WTC11 (cell line): ENCODE results near the gene OR4D11. TPM values are rescaled to one million over a fixed set of nuclear protein-coding genes. Genes with fewer than 3 reads are reported as not detected.
A peak's percentile ranks its signal among the peaks of the same experiment; 100 is the strongest.

ENCODE experiments used
- ATAC-seq: fragments of 200-7000 bp; cut with Tn5 transposase; 2 replicates; pipeline ENCODE4 v1.10.0; 2021; ENCODE audit warnings: mild to moderate bottlenecking, moderate library complexity
- CTCF ChIA-PET: fragments of 300-600 bp; sonication (Branson Sonifier 250); formaldehyde crosslinking; loops from one replicate; lab custom pipeline; 2021; ENCODE audit warnings: antibody characterized with exemption; lab: Charles Lee
- POLR2A ChIA-PET: fragments of 350-600 bp; sonication (Branson Sonifier 250); formaldehyde crosslinking; loops from one replicate; lab custom pipeline; 2021; ENCODE audit warnings: antibody characterized with exemption; lab: Charles Lee
- DNase-seq: peaks from one replicate; pipeline ENCODE4 v3.0.0; 2021; ENCODE audit warnings: low spot score
- H3K27ac Mint-ChIP-seq: 2 replicates; pipeline ENCODE4 v1.8.0; 2021; ENCODE audit warnings: mixed read lengths
- H3K27me3 Mint-ChIP-seq: 2 replicates; pipeline ENCODE4 v1.8.0; 2021; ENCODE audit warnings: low read depth, mild to moderate bottlenecking, moderate library complexity, mixed read lengths
- H3K36me3 Mint-ChIP-seq: 2 replicates; pipeline ENCODE4 v1.8.0; 2021; ENCODE audit warnings: mixed read lengths
- H3K4me1 Mint-ChIP-seq: 2 replicates; pipeline ENCODE4 v1.8.0; 2022; ENCODE audit warnings: mixed read lengths
- H3K4me3 Mint-ChIP-seq: 2 replicates; pipeline ENCODE4 v1.8.0; 2021; ENCODE audit warnings: mild to moderate bottlenecking, moderate library complexity, mixed read lengths
- H3K9me3 Mint-ChIP-seq: 2 replicates; pipeline ENCODE4 v1.8.0; 2021; ENCODE audit warnings: mixed read lengths
- ATF1 ChIP-seq: sonication (generic); formaldehyde crosslinking; IDR thresholded peaks from 2 replicates; pipeline ENCODE4 v1.8.1; 2023; ENCODE audit warnings: mild to moderate bottlenecking, moderate library complexity, missing genetic modification reagents
- CREB1 ChIP-seq: sonication (generic); formaldehyde crosslinking; IDR thresholded peaks from 2 replicates; pipeline ENCODE4 v1.8.0; 2023; ENCODE audit warnings: mild to moderate bottlenecking, missing genetic modification reagents
- E2F1 ChIP-seq: sonication (generic); formaldehyde crosslinking; IDR thresholded peaks from 2 replicates; pipeline ENCODE4 v1.8.0; 2022; ENCODE audit warnings: mild to moderate bottlenecking, missing genetic modification reagents
- ETV6 ChIP-seq: sonication (generic); formaldehyde crosslinking; IDR thresholded peaks from 2 replicates; pipeline ENCODE4 v1.8.1; 2022; ENCODE audit warnings: mild to moderate bottlenecking, missing genetic modification reagents
- FOXJ3 ChIP-seq: sonication (generic); formaldehyde crosslinking; IDR thresholded peaks from 2 replicates; pipeline ENCODE4 v1.9.0; 2021; ENCODE audit warnings: missing genetic modification reagents, mild to moderate bottlenecking, borderline replicate concordance
- KAT7 ChIP-seq: sonication (generic); formaldehyde crosslinking; IDR thresholded peaks from 2 replicates; pipeline ENCODE4 v1.8.1; 2023; ENCODE audit warnings: missing genetic modification reagents, mild to moderate bottlenecking, borderline replicate concordance
- MAX ChIP-seq: sonication (generic); formaldehyde crosslinking; IDR thresholded peaks from 2 replicates; pipeline ENCODE4 v1.8.0; 2022; ENCODE audit warnings: mild to moderate bottlenecking, missing genetic modification reagents
- TCF7 ChIP-seq: sonication (generic); formaldehyde crosslinking; IDR thresholded peaks from 2 replicates; pipeline ENCODE4 v1.8.0; 2022; ENCODE audit warnings: mild to moderate bottlenecking, low read depth, missing genetic modification reagents, moderate library complexity
- ZBTB43 ChIP-seq: sonication (generic); formaldehyde crosslinking; IDR thresholded peaks from 2 replicates; pipeline ENCODE4 v1.8.1; 2023; ENCODE audit warnings: mild to moderate bottlenecking, missing genetic modification reagents
- ZMAT4 ChIP-seq: fragments of 250-450 bp; sonication (Bioruptor Pico); IDR thresholded peaks from 2 replicates; pipeline ENCODE4 v1.9.0; 2021; ENCODE audit warnings: mild to moderate bottlenecking
- ZNF232 ChIP-seq: sonication (generic); formaldehyde crosslinking; IDR thresholded peaks from 2 replicates; pipeline ENCODE4 v1.8.0; 2022; ENCODE audit warnings: mild to moderate bottlenecking, missing genetic modification reagents
- ZNF396 ChIP-seq: fragments of 250-450 bp; sonication (Bioruptor Pico); IDR thresholded peaks from 2 replicates; pipeline ENCODE4 v1.8.0; 2021; ENCODE audit warnings: mild to moderate bottlenecking, moderate library complexity, borderline replicate concordance
- ZNF425 ChIP-seq: fragments of 250-450 bp; sonication (Bioruptor Pico); conservative IDR thresholded peaks from 2 replicates; pipeline ENCODE4 v1.9.0; 2021; ENCODE audit warnings: mild to moderate bottlenecking
- ZNF512 ChIP-seq: sonication (generic); formaldehyde crosslinking; IDR thresholded peaks from 2 replicates; pipeline ENCODE4 v1.8.1; 2022; ENCODE audit warnings: missing genetic modification reagents, borderline replicate concordance
- total RNA-seq: library from RNA; stranded (reverse); gene quantifications from 3 replicates; pipeline ENCODE4 v1.2.3, GENCODE V29; 2021
- TF ChIP-seq, protein P1 (sequence below): fragments of 250-450 bp; sonication (Bioruptor Pico); IDR thresholded peaks from 2 replicates; pipeline ENCODE4 v1.8.0; 2021; ENCODE audit warnings: mild to moderate bottlenecking
- TF ChIP-seq, protein P2 (sequence below): sonication (generic); formaldehyde crosslinking; IDR thresholded peaks from 2 replicates; pipeline ENCODE4 v1.8.1; 2022; ENCODE audit warnings: low read depth, missing genetic modification reagents, borderline replicate concordance

Gene OR4D11
- total RNA-seq, 1 experiment from 2014 or later: not detected

- TF ChIP-seq ZNF425 (no peak), ZBTB43 (CRISPR knock-in tag) (no peak)
These were observed 17.4 kb downstream of the OR4D11 start (continued) for GRCh38 chr11:59520741-59521140.

GRCh38 chr11:59523541-59523940 lies 20.2 kb downstream of the OR4D11 start:
- POLR2A ChIA-PET: no interaction called here
- H3K36me3 Mint-ChIP-seq: no peaks in the 10 kb centered on the region
- no peak for TF ChIP-seq ZMAT4
- no peak for TF ChIP-seq E2F1 (CRISPR knock-in tag)
- no peak for TF ChIP-seq ZNF232
- no peak for TF ChIP-seq ZNF396 (CRISPR knock-in tag)
- no peak for TF ChIP-seq ZNF512
- TF ChIP-seq ATF1 (CRISPR knock-in tag): no peak
- no peak for TF ChIP-seq MAX
- TF ChIP-seq, protein P1, sequence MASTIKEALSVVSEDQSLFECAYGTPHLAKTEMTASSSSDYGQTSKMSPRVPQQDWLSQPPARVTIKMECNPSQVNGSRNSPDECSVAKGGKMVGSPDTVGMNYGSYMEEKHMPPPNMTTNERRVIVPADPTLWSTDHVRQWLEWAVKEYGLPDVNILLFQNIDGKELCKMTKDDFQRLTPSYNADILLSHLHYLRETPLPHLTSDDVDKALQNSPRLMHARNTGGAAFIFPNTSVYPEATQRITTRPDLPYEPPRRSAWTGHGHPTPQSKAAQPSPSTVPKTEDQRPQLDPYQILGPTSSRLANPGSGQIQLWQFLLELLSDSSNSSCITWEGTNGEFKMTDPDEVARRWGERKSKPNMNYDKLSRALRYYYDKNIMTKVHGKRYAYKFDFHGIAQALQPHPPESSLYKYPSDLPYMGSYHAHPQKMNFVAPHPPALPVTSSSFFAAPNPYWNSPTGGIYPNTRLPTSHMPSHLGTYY (CRISPR knock-in tag): no peak
- TF ChIP-seq FOXJ3 (CRISPR knock-in tag): no peak
- TF ChIP-seq ETV6: no peak
- TF ChIP-seq KAT7 (CRISPR knock-in tag): no peak
- TF ChIP-seq, protein P2, sequence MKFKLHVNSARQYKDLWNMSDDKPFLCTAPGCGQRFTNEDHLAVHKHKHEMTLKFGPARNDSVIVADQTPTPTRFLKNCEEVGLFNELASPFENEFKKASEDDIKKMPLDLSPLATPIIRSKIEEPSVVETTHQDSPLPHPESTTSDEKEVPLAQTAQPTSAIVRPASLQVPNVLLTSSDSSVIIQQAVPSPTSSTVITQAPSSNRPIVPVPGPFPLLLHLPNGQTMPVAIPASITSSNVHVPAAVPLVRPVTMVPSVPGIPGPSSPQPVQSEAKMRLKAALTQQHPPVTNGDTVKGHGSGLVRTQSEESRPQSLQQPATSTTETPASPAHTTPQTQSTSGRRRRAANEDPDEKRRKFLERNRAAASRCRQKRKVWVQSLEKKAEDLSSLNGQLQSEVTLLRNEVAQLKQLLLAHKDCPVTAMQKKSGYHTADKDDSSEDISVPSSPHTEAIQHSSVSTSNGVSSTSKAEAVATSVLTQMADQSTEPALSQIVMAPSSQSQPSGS (CRISPR knock-in tag): no peak
- TF ChIP-seq TCF7: no peak
- no peak for TF ChIP-seq CREB1
- H3K4me3 Mint-ChIP-seq: no peak overlapping the region
- H3K27me3 Mint-ChIP-seq: no peaks in the 10 kb centered on the region; the same call in 1 of the 2 replicates
- no peak overlapping the region for H3K27ac Mint-ChIP-seq
- ATAC-seq: peak; percentile 84
- no peaks in the 10 kb centered on the region for H3K9me3 Mint-ChIP-seq
- H3K4me1 Mint-ChIP-seq: peaks cover 19% of the 10 kb centered on the region
- CTCF ChIA-PET: no interaction called here
- no peak for DNase-seq
